ENCODE measurements around the gene MBNL1.

Gene MBNL1

GRCh38 chr3:152299249-152299976, 30.7 kb downstream of the MBNL1 start:
- DNase-seq = no peak

DNA sequence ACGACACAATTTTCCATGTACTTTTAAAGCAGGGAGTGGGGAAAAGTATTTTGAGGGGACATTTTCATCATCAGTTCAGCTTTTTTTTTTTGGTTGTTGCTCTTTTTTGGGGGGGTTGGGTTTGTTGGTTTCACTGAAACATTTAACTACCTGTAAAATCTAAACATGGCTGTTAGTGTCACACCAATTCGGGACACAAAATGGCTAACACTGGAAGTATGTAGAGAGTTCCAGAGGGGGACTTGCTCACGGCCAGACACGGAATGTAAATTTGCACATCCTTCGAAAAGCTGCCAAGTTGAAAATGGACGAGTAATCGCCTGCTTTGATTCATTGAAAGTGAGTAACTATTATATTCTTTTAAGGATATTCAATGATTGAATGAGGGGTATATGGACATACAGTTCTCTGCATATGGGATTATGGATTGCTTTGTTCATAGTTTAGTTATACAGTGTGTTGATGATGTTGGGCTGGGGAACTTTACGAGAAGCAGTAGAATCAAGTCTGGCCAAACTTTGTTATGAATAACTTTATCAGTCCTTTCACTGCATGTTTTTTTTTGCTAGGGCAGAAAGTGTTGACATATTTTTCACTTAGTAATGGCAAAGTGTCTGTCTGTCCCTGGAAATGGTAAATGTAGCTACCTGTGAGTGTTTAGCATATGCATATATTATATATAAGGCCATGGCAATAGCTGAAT, 31.5 kb downstream of the MBNL1 start:
- DNase-seq = no peak

GRCh38 chr3:152301745-152302181, 33.0 kb downstream of the MBNL1 start:
- DNase-seq = peak in 1 of 3 experiments; percentile 28

DNA sequence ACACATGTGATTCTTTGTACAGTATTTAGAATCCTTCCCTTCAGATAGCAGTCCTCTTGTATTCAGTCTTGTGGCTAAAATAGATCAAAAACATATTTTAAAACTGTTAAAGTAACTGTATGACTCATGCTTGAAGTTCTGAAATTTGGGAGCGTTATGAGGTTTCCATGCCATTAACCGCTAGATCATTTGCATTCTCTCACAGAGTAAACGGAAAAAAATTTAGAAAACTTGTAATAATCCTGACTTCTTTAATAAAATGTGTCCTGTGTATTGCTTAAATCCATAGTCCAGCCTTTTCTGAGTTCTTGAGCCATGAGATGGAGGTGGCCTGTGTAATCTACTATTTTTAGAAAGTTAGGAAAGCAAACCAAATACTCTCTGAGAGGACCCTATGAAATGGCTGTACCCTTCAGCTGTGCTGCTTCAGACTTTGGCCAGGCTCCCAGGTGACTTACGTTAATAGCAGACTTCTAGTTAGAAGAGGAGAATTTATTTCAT, 33.8 kb downstream of the MBNL1 start:
- DNase-seq = peak in 1 of 3 experiments; percentile 34

GRCh38 chr3:152304160-152304559, 35.4 kb downstream of the MBNL1 start:
- no peak for DNase-seq

DNA sequence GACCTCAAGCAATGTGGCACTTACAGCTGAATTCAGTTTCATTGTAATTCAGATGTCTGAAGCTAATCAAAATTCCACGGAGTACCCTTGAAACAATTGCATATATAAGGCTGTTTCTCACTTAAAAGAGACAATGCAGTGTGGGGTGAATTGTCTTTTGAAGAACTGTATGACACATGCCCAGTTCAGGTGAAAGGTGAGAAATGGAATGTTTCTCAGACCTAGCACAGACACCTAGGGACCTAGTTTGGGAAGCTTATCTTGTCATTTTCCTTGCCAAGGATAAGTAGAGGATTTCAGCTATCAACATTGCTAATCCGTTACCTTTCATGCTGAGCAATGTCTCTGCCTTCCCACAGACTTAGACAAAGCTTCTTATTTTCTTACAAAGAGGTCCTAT, 36.3 kb downstream of the MBNL1 start:
- no peak for DNase-seq

DNA sequence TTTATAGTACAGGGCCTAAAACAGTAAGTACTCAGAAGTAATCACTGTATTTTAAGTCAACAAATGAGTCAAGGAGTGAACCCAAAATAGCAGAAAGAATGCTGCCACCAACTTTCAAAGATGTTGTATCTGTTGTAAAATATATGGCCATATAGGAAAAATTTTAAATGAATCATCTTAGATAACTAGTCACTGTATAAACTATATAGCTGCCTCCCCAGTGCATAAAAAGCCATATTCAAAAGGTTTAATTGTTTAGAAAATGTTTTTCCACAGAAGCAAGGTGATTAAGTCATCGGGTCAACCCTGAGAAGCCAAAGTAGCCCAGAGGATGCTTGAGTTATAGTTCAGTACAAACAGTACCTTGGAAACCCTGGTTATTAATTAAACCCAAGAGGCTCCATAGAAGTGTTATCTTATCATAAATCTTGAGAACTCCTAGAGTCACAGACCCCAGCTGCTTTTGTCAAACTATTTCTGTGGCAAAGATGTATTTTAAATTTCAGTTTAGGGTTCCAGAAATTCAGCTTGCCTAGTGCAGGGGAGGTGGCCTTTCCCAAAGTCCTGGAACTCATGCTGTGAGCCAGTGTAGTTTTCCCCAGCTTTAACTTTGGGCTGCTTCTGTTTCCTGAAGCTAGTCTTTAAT, 39.2 kb downstream of the MBNL1 start:
- DNase-seq = peak in 1 of 3 experiments; percentile 25

DNA sequence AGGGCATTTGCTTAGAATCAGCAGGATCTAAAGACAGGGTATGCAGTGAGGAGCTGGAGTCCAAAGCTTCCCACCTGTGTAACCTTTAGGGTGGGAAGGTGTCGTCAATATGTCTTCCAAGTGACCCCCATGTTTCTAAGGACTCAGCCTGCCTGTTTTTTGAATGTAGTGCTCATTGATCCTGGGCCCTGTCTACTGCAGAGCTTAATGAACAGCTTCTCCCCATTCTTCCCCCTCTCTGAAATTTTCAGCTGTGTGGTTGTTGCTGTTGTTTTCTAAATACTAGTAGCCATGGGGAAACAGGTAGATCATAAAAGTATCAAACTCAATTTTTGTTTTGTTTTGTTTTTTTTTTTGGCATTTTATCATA, 39.7 kb downstream of the MBNL1 start:
- no peak for DNase-seq

GRCh38 chr3:152309031-152309430, 40.3 kb downstream of the MBNL1 start:
- no peak for DNase-seq

DNA sequence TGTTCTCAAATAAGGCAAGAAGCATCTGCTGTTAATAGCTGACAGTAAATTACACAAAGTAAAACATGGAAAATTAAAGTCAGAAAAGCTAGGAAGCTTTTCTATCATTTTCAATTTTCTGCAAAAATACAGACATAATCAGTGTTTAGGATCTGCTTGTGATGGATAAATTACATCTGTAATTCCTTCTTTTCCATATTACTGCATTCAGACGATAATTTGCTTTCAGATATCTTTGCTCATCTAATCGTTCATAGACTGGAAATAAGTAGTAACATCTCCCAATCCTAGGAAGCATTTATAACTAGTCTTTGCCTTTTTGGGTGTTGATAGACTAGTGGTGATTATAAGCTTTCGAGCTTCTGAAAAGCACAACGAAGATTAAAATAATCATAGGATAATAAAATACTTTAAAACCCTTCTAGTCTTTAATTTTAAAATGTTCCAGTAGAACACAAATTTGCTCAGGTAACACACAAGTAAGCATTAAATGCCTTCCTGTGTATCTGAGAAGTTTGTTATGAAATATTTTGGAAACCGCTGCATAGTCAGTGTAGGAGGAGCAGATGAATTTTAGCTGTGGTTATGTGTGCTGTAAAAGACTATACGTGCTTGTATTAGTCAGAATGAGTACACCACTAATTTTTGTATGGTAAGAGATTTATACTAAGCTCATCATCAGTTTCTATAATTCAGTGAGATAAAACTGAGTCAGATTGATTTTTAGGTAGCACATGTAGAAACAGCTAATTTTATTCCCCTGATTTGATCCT, 41.0 kb downstream of the MBNL1 start:
- no peak for DNase-seq

DNA sequence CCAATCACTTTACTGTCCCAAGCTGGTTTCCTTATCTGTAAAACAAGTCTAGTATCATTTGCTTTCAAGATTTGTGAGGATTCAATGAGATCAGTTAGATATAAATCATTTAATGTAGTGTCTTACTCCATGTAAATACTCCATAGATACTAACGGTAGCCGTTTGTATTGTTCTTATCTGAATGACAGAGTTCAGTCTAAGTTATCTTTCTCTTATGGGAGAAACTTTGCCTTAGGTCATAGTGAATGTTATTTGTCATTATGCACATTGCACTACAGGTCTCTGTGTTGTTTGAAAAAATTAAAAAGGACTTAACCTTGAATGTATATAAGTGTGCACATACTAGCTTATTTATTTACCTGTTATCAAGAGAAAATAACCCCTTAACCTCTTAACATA, 44.7 kb downstream of the MBNL1 start:
- no peak for DNase-seq

DNA sequence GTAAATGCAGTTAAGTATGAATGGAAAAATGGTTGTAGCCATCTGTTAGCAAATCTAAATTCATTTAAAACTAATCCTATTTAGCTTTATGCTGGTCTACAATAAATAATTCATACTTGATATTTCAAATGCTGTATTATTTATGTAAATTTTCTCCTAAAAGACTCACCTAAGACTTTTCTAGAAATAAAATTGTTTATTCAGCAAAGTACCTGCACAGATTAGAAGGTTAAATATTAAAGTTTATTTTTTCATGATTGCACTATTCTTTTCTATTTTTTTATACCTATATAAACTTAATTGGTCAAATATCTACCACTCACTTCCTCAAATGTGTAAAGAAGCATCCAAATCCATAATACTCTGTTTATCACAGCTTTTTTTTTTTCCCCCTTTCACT, 45.2 kb downstream of the MBNL1 start:
- no peak for DNase-seq

GRCh38 chr3:152314677-152315353, 46.1 kb downstream of the MBNL1 start:
- peak in 1 of 3 experiments; percentile 39 for DNase-seq

DNA sequence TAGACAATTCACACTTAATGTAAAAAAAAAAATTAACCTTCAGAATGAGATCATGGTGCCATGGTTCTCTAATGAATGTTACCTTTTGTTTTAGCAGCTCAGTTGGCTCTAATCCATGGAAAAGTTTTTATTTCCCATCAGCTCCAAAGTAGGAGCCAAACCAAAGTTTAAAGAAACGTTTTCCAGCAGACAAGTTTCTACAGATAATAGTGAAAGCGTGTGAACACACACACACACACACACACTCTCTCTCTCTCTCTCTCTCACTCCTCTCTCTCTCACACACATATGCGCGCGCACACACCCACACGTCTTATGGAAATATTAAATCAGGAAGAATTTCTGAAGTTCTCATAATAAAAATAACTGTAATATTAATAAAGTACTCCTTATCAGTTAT, 46.9 kb downstream of the MBNL1 start:
- DNase-seq = no peak

DNA sequence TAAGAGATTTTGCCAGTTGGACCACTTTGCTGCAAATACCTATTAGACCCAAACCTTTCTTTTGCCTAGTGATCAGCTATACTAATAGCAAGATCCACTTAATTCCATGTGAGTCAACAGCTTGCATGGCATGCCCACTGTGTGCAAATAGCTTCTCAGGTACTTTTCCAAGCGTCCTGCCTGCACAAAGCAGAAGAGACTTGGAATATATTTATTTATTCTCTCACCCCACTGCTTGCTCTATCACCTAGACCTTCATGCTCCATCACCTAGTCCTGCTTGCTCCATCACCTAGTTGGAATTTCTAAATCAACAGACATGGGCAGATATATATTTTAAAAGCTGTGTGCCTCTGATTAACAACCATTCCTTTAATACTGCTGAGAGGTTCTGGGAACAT, 47.6 kb downstream of the MBNL1 start:
- DNase-seq = no peak

DNA sequence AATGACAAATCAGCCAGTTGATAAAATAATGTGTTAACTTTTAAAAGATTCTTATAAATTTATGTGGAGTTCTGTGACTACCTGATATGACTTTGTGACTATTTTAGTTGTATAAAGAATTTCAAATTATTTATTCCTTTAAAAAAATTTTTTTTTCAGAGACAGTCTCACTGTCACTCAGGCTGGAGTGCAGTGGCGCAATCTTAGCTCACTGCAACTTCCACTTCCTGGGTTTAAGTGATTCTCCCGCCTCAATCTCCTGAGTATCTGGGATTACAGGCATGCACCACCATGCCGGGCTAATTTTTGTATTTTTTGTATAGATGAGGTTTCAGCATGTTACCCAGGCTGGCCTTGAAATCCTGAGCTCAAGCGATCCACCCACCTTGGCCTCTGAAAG, 48.5 kb downstream of the MBNL1 start:
- no peak for DNase-seq

- no peak for DNase-seq
Measured at GRCh38 chr3:152317956-152318355, 49.2 kb downstream of the MBNL1 start.

DNA sequence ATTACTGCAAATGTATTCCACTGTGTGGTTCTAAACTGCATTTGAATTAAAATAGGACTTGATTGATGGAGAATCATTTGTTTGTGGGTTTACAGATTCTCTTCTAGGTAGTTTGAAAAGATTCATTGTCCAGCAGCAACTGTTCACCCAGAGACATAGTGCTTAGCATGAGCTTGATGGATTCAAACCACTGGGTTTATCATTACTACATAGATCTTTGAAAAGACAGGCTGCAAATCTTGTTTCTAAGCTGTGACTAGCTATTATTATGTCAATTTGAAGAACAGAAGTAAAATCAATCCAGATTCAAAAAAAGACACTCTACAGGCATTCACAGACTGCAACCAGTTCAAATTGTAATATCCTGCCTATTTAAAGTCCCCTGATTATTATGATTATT, 49.8 kb downstream of the MBNL1 start:
- no peak for DNase-seq

- DNase-seq = no peak
Measured at GRCh38 chr3:152319256-152319655, 50.5 kb downstream of the MBNL1 start.

DNA sequence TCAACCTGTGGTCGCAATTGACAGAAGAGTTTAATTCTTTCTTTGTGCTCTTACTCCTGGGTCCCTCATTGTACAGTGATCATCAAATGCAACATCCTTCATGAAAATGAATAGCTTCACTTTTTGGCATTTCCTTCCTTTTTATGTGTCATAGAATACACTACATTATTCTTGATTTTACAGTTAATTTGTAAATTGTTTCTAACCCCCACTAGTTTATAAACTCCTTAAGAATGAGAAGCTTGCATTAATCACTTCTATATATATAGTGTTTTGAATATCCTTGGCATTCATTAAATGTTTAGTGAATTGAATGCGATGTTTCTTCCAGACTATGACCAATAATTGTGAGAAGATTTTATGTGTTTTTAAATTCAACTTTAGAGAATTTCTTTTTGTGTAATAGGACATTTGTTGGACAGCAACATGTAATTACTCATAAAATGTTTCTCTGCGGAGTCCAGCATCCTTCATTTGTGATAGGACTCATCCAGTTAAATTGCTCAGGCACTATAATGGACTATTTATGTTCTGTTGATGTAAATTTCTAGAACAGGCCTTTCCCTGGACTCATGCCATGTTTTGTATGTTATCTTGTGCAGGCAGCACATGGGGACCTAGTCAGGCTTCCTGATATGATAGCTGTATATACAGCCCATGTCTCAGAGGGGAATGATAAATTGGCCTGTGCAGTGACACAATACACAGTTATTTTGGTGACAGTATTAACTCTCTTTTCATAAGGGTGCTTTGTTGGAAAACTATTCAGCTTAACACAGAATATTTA, 51.3 kb downstream of the MBNL1 start:
- DNase-seq = peak in 1 of 3 experiments; percentile 26

GRCh38 chr3:152321200-152321954, 52.6 kb downstream of the MBNL1 start:
- no peak for DNase-seq

All from NCI-H1417 (cell line).